ENCODE data around the gene AGPAT1.
"Not testable (repeated sequence)": the region's sequence is repeated elsewhere in the genome, so short reads cannot be mapped to it uniquely, and the experiment has no call there.

DNA sequence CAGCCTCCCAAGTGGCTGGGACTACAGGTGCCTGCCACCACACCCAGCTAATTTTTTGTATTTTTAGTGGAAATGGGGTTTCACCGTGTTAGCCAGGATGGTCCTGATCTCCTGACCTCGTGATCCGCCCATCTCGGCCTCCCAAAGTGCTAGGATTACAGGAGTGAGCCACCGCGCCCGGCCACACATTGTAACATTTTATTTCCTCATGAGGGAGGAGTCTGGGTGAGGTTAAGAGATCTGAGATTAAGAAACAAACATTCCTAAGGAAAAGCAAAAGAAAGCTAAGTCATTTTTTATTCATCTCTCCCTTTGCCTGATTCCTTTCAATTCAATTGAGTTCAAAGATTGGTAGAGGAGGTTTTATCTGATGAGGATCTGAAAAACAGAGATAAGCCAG lies 31.6 kb downstream of the AGPAT1 start:
- not testable (repeated sequence) for TF ChIP-seq EZH2 (IDR thresholded peaks at IDR 0.05; ENCODE audit: insufficient read depth, poor library complexity, severe bottlenecking); EZH2phosphoT487 (IDR thresholded peaks at IDR 0.05; ENCODE audit: insufficient read depth, low read depth)

Data from GM23248 (cell line).